ENCODE results near the gene CDK2AP2. TPM values are rescaled to one million over a fixed set of nuclear protein-coding genes. Genes with fewer than 3 reads are reported as not detected.

The CDK2AP2 gene
- total and polyA plus RNA-seq, 2 donors (not counting 3 experiments of a cell fraction or from before 2014, with no cell fraction given) = 81.2 to 143 TPM

GRCh38 chr11:67502328-67502979, 5.5 kb downstream of the CDK2AP2 start:
- no peaks in the 10 kb centered on the region for H3K27me3 ChIP-seq (ENCODE audit: control insufficient read depth in 2 of 2, insufficient read depth in 2 of 2, low read length in 2 of 2)
- no peaks in the 10 kb centered on the region for H3K9me1 ChIP-seq (replicated peaks; ENCODE audit: control insufficient read depth, extremely low read depth, insufficient read depth, low read length)
- dilution Hi-C loops (cut with MboI; ENCODE audit: extremely low pct_ligation_motif_present, low sequenced_read_pairs) = no loop called here
- peaks cover 11% of the 10 kb centered on the region for H3K79me2 ChIP-seq (ENCODE audit: control insufficient read depth, insufficient read depth, low read length)
- BruUV-seq (replicated peaks) = no TSS peak
- ChIA-PET CTCF (interaction anchor here (0.7 kb wide), 1 partner anchor 151 kb away, joined by 3 read pairs; no protein-coding TSS in a partner anchor), POLR2A (no interaction called here)
- H3K9ac ChIP-seq (replicated peaks; ENCODE audit: extremely low read depth, insufficient read depth, low read length) = no peak overlapping the region
- H3K4me3 ChIP-seq (replicated peaks in 1 of 3; ENCODE audit: insufficient read depth in 1 of 3, low read depth in 1 of 3, low read length in 3 of 3) = no peak overlapping the region
- H3K4me1 ChIP-seq (ENCODE audit: control insufficient read depth, extremely low read depth, insufficient read depth, low read length) = peaks cover 29% of the 10 kb centered on the region
- H4K20me1 ChIP-seq (replicated peaks; ENCODE audit: control insufficient read depth, extremely low read depth, insufficient read depth, low read length) = no peaks in the 10 kb centered on the region
- no peak for DNase-seq (ENCODE audit: low read depth, low spot score)
- H3K4me2 ChIP-seq (ENCODE audit: insufficient read depth, low read length) = no peak overlapping the region
- no peaks in the 10 kb centered on the region for H3K9me3 ChIP-seq (replicated peaks; ENCODE audit: control insufficient read depth, insufficient read depth, low read length)
- TF ChIP-seq JUN (IDR thresholded peaks at IDR 0.05; ENCODE audit: borderline replicate concordance, insufficient read depth, insufficient read length, low read depth) = no peak
- TF ChIP-seq, protein P1, sequence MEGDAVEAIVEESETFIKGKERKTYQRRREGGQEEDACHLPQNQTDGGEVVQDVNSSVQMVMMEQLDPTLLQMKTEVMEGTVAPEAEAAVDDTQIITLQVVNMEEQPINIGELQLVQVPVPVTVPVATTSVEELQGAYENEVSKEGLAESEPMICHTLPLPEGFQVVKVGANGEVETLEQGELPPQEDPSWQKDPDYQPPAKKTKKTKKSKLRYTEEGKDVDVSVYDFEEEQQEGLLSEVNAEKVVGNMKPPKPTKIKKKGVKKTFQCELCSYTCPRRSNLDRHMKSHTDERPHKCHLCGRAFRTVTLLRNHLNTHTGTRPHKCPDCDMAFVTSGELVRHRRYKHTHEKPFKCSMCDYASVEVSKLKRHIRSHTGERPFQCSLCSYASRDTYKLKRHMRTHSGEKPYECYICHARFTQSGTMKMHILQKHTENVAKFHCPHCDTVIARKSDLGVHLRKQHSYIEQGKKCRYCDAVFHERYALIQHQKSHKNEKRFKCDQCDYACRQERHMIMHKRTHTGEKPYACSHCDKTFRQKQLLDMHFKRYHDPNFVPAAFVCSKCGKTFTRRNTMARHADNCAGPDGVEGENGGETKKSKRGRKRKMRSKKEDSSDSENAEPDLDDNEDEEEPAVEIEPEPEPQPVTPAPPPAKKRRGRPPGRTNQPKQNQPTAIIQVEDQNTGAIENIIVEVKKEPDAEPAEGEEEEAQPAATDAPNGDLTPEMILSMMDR (IDR thresholded peaks at IDR 0.05; ENCODE audit: extremely low read depth in 1 of 2, insufficient read depth in 1 of 2, low read depth in 1 of 2, low read length in 2 of 2) = no peak
- no peak for TF ChIP-seq POLR2AphosphoS5 (IDR thresholded peaks at IDR 0.05; ENCODE audit: insufficient read depth, low read depth, low read length)
- no peak for TF ChIP-seq FOS (IDR thresholded peaks at IDR 0.05; ENCODE audit: borderline replicate concordance, insufficient read depth, low read length)
- no peak for TF ChIP-seq POLR2A (IDR thresholded peaks at IDR 0.05; ENCODE audit: low read depth, low read length)
- TF ChIP-seq MAX (IDR thresholded peaks at IDR 0.05; ENCODE audit: insufficient read depth, insufficient read length) = no peak
- TF ChIP-seq GATA2 (IDR thresholded peaks at IDR 0.05; ENCODE audit: insufficient read depth, insufficient read length, low read depth, low read length) = no peak
- no peak for TF ChIP-seq MYC (IDR thresholded peaks at IDR 0.05; ENCODE audit: low read depth, low read length)
- no peak for TF ChIP-seq EZH2 (IDR thresholded peaks at IDR 0.05; ENCODE audit: borderline replicate concordance, low read depth, low read length, severe bottlenecking)
- H3K36me3 ChIP-seq (ENCODE audit: control insufficient read depth in 2 of 2, extremely low read depth in 1 of 2, insufficient read depth in 2 of 2, low read length in 2 of 2) = peaks cover 0 to 4% of the 10 kb centered on the region in 2 experiments
- no peak overlapping the region for H3K27ac ChIP-seq (ENCODE audit: insufficient read depth, low read depth, low read length)
- intact Hi-C loops (cut with micrococcal nuclease) = loop anchor here (10.0 kb wide), 1 partner anchor 238 kb away; the partner anchor contains the start of gene GRK2
- no peak overlapping the region for H2AFZ ChIP-seq (ENCODE audit: low read depth, low read length)
- no peak for FAIRE-seq

All from endothelial cell of umbilical vein (primary cell).